SU-DHL-6 (cell line): ENCODE results near the gene SPCS3.

Experiments
- H2AFZ ChIP-seq: fragments of 200-600 bp; sonication (generic); 2 replicates; pipeline ENCODE4 v1.6.1; 2014; ENCODE audit warnings: low read depth, mild to moderate bottlenecking, moderate library complexity, mixed read lengths, antibody characterized with exemption, low read length; ENCODE audit not compliant: severe bottlenecking
- H3F3A ChIP-seq: fragments of 200-600 bp; shearing (Covaris generic); 2 replicates; pipeline ENCODE4 v1.6.0; 2016; ENCODE audit warnings: antibody characterized with exemption, mild to moderate bottlenecking; ENCODE audit not compliant: insufficient read depth
- H3K27ac ChIP-seq: fragments of 200-600 bp; sonication (generic); 2 replicates; pipeline ENCODE4 v1.5.1; 2016; ENCODE audit warnings: low read depth, mild to moderate bottlenecking, low read length, moderate library complexity, mixed read lengths
- H3K27me3 ChIP-seq: fragments of 200-600 bp; sonication (generic), shearing (Covaris generic); 2 replicates; pipeline ENCODE4 v1.6.0; 2014; ENCODE audit warnings: mild to moderate bottlenecking, low read length
- H3K36me3 ChIP-seq: fragments of 200-600 bp; sonication (generic); 2 replicates; pipeline ENCODE4 v1.6.1; 2014; ENCODE audit warnings: mild to moderate bottlenecking, low read length, mixed read lengths
- H3K4me2 ChIP-seq: fragments of 300-600, 200-600 bp; shearing (Covaris generic), sonication (generic); 2 replicates; pipeline ENCODE4 v1.6.0; 2014; ENCODE audit warnings: low read length, low read depth, mild to moderate bottlenecking; ENCODE audit not compliant: poor library complexity, severe bottlenecking
- H3K4me3 ChIP-seq: fragments of 200-600 bp; sonication (generic); 2 replicates; pipeline ENCODE4 v1.5.1; 2014; ENCODE audit warnings: antibody characterized with exemption, low read length, mild to moderate bottlenecking, mixed read lengths; ENCODE audit not compliant: insufficient read depth, poor library complexity, severe bottlenecking
- H3K79me2 ChIP-seq: fragments of 200-600 bp; sonication (generic); 2 replicates; pipeline ENCODE4 v1.6.1; 2014; ENCODE audit warnings: mild to moderate bottlenecking, low read length, moderate library complexity; ENCODE audit not compliant: insufficient read depth
- H3K9ac ChIP-seq: fragments of 200-600 bp; sonication (generic); 2 replicates; pipeline ENCODE4 v1.7.0; 2014; ENCODE audit warnings: mild to moderate bottlenecking, low read length
- H3K9me2 ChIP-seq: fragments of 200-600 bp; sonication (generic); replicated peaks from 2 replicates; pipeline ENCODE4 v1.6.1; 2014; ENCODE audit warnings: low read length; ENCODE audit not compliant: insufficient read depth
- H3K9me3 ChIP-seq: fragments of 200-600 bp; sonication (generic); 2 replicates; pipeline ENCODE4 v1.6.1; 2014; ENCODE audit warnings: low read length, mixed read lengths; ENCODE audit not compliant: insufficient read depth
- H4K20me1 ChIP-seq: fragments of 200-600 bp; sonication (generic); 2 replicates; pipeline ENCODE4 v1.6.1; 2014; ENCODE audit warnings: low read depth, mild to moderate bottlenecking, antibody characterized with exemption, low read length, moderate library complexity, mixed read lengths
- CTCF ChIP-seq: fragments of 200-600 bp; sonication (generic); IDR thresholded peaks from one replicate; pipeline ENCODE4 v1.5.1; 2017; ENCODE audit warnings: antibody characterized with exemption, mild to moderate bottlenecking, low read length, moderate library complexity; ENCODE audit not compliant: insufficient read depth, poor library complexity, severe bottlenecking
- EZH2phosphoT487 ChIP-seq: fragments of 200-600 bp; sonication (generic), shearing (Covaris generic); conservative IDR thresholded peaks from 2 replicates; pipeline ENCODE4 v1.6.1; 2018; ENCODE audit warnings: mild to moderate bottlenecking, antibody characterized with exemption, low read length, moderate library complexity, mixed read lengths

SPCS3 gene

GRCh38 chr4:176334066-176334465 lies 14.3 kb downstream of the SPCS3 start:
- Histone ChIP-seq H3K9me3 (no peaks in the 10 kb centered on the region), H3K27ac (no peak overlapping the region), H4K20me1 (peaks cover 8% of the 10 kb centered on the region), H3K27me3 (no peaks in the 10 kb centered on the region), H3K36me3 (peaks cover 26% of the 10 kb centered on the region; the same call in 1 of the 2 replicates), H2AFZ (no peak overlapping the region), H3K4me3 (no peak overlapping the region), H3K9ac (no peak overlapping the region), H3K4me2 (no peak overlapping the region), H3K79me2 (peaks cover 9% of the 10 kb centered on the region), H3F3A (peaks cover 24% of the 10 kb centered on the region), H3K9me2 (no peaks in the 10 kb centered on the region)
- no peak for TF ChIP-seq CTCF
- no peak for TF ChIP-seq EZH2phosphoT487

GRCh38 chr4:176335421-176335820 lies 15.7 kb downstream of the SPCS3 start:
- H4K20me1 ChIP-seq = peaks cover 2% of the 10 kb centered on the region; the same call in 1 of the 2 replicates
- H2AFZ ChIP-seq = no peak overlapping the region
- peaks cover 13% of the 10 kb centered on the region; the same call in 1 of the 2 replicates for H3K36me3 ChIP-seq
- no peaks in the 10 kb centered on the region for H3K9me2 ChIP-seq
- peaks cover 14% of the 10 kb centered on the region; the same call in 1 of the 2 replicates for H3F3A ChIP-seq
- H3K4me2 ChIP-seq = no peak overlapping the region
- H3K9me3 ChIP-seq = no peaks in the 10 kb centered on the region
- H3K27ac ChIP-seq = no peak overlapping the region
- H3K4me3 ChIP-seq = no peak overlapping the region
- TF ChIP-seq CTCF = no peak
- TF ChIP-seq EZH2phosphoT487 = no peak
- peaks cover 5% of the 10 kb centered on the region; the same call in 1 of the 2 replicates for H3K79me2 ChIP-seq
- no peaks in the 10 kb centered on the region for H3K27me3 ChIP-seq
- H3K9ac ChIP-seq = no peak overlapping the region

- Histone ChIP-seq H3K27me3 (no peaks in the 10 kb centered on the region), H3K4me3 (no peak overlapping the region), H3F3A (peaks cover 10% of the 10 kb centered on the region; the same call in 1 of the 2 replicates), H3K27ac (no peak overlapping the region), H3K36me3 (0 out of 2 replicates have a peak, but pooled peaks cover 3% of the 10 kb centered on the region), H3K9me3 (peaks cover 21% of the 10 kb centered on the region; the same call in 1 of the 2 replicates), H3K4me2 (no peak overlapping the region), H3K79me2 (no peaks in the 10 kb centered on the region), H2AFZ (no peak overlapping the region), H3K9me2 (no peaks in the 10 kb centered on the region), H3K9ac (no peak overlapping the region), H4K20me1 (no peaks in the 10 kb centered on the region)
- no peak for TF ChIP-seq CTCF
- TF ChIP-seq EZH2phosphoT487 = no peak
Measured at GRCh38 chr4:176339936-176340761, 20.4 kb downstream of the SPCS3 start.
